Measurements from ENCODE around the gene HID1. TPM values are rescaled to one million over a fixed set of nuclear protein-coding genes. Genes with fewer than 3 reads are reported as not detected.

Gene HID1
- total RNA-seq, 1 donor from 2014 or later = 36.6 TPM

GRCh38 chr17:74964988-74965622 lies 7.5 kb downstream of the HID1 start:
- TF ChIP-seq, protein P1, sequence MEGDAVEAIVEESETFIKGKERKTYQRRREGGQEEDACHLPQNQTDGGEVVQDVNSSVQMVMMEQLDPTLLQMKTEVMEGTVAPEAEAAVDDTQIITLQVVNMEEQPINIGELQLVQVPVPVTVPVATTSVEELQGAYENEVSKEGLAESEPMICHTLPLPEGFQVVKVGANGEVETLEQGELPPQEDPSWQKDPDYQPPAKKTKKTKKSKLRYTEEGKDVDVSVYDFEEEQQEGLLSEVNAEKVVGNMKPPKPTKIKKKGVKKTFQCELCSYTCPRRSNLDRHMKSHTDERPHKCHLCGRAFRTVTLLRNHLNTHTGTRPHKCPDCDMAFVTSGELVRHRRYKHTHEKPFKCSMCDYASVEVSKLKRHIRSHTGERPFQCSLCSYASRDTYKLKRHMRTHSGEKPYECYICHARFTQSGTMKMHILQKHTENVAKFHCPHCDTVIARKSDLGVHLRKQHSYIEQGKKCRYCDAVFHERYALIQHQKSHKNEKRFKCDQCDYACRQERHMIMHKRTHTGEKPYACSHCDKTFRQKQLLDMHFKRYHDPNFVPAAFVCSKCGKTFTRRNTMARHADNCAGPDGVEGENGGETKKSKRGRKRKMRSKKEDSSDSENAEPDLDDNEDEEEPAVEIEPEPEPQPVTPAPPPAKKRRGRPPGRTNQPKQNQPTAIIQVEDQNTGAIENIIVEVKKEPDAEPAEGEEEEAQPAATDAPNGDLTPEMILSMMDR (conservative IDR thresholded peaks at IDR 0.05) = no peak
- H3K4me1 Mint-ChIP-seq (ENCODE audit: unreplicated experiment) = no peaks in the 10 kb centered on the region
- H3K27me3 Mint-ChIP-seq = peaks cover 2% of the 10 kb centered on the region
- H3K9me3 Mint-ChIP-seq = no peaks in the 10 kb centered on the region
- peak overlapping the region; percentile 5 for H3K27ac Mint-ChIP-seq
- no peak for DNase-seq (ENCODE audit: extremely low spot score, unreplicated experiment)
- H3K36me3 Mint-ChIP-seq = no peaks in the 10 kb centered on the region
- no peak overlapping the region for H3K4me3 Mint-ChIP-seq

- H3K36me3 Mint-ChIP-seq = no peaks in the 10 kb centered on the region
- H3K27me3 Mint-ChIP-seq = no peaks in the 10 kb centered on the region
- no peaks in the 10 kb centered on the region for H3K9me3 Mint-ChIP-seq
- no peaks in the 10 kb centered on the region for H3K4me1 Mint-ChIP-seq (ENCODE audit: unreplicated experiment)
- TF ChIP-seq, protein P1 (conservative IDR thresholded peaks at IDR 0.05) = no peak
- H3K27ac Mint-ChIP-seq = no peak overlapping the region
- DNase-seq (ENCODE audit: extremely low spot score, unreplicated experiment) = no peak
- H3K4me3 Mint-ChIP-seq = no peak overlapping the region
Measured at GRCh38 chr17:74964246-74964761, 8.3 kb downstream of the HID1 start.

- no peaks in the 10 kb centered on the region for H3K27me3 Mint-ChIP-seq
- TF ChIP-seq, protein P1 (conservative IDR thresholded peaks at IDR 0.05) = peak; percentile 19
- no peaks in the 10 kb centered on the region for H3K36me3 Mint-ChIP-seq
- H3K4me1 Mint-ChIP-seq (ENCODE audit: unreplicated experiment) = no peaks in the 10 kb centered on the region
- no peak overlapping the region for H3K27ac Mint-ChIP-seq
- H3K9me3 Mint-ChIP-seq = no peaks in the 10 kb centered on the region
- H3K4me3 Mint-ChIP-seq = no peak overlapping the region
- DNase-seq (ENCODE audit: extremely low spot score, unreplicated experiment) = no peak
Measured at GRCh38 chr17:74963656-74964055, 8.9 kb downstream of the HID1 start.

- no peak for DNase-seq (ENCODE audit: extremely low spot score, unreplicated experiment)
- no peaks in the 10 kb centered on the region for H3K36me3 Mint-ChIP-seq
- H3K4me3 Mint-ChIP-seq = no peak overlapping the region
- H3K27ac Mint-ChIP-seq = no peak overlapping the region
- TF ChIP-seq, protein P1 (conservative IDR thresholded peaks at IDR 0.05) = no peak
- H3K4me1 Mint-ChIP-seq (ENCODE audit: unreplicated experiment) = no peaks in the 10 kb centered on the region
- H3K9me3 Mint-ChIP-seq = no peaks in the 10 kb centered on the region
- no peaks in the 10 kb centered on the region for H3K27me3 Mint-ChIP-seq
Measured at GRCh38 chr17:74962622-74963394, 9.8 kb downstream of the HID1 start.

GRCh38 chr17:74961657-74962350 lies 10.8 kb downstream of the HID1 start:
- H3K4me1 Mint-ChIP-seq (ENCODE audit: unreplicated experiment) = no peaks in the 10 kb centered on the region
- TF ChIP-seq, protein P1 (conservative IDR thresholded peaks at IDR 0.05) = peak; percentile 88
- peak; percentile 90 for DNase-seq (ENCODE audit: extremely low spot score, unreplicated experiment)
- peak overlapping the region; percentile 74 for H3K27ac Mint-ChIP-seq
- H3K4me3 Mint-ChIP-seq = no peak overlapping the region
- no peaks in the 10 kb centered on the region for H3K9me3 Mint-ChIP-seq
- H3K36me3 Mint-ChIP-seq = no peaks in the 10 kb centered on the region
- no peaks in the 10 kb centered on the region for H3K27me3 Mint-ChIP-seq

All from type B pancreatic cell (in vitro differentiated cells).